K562 (cell line): ENCODE data around the gene PRDX1. TPM values are rescaled to one million over a fixed set of nuclear protein-coding genes. Genes with fewer than 3 reads are reported as not detected.

Experiments
- AFF1 ChIP-seq, 2 experiments: fragments of 450-650 bp; IDR thresholded peaks; 2 replicates each; pipeline ENCODE4 v1.6.1; 2018; ENCODE audit warnings: mild to moderate bottlenecking in 2 of 2, low read depth in 1 of 2; ENCODE audit not compliant: partially characterized antibody in 2 of 2
- CHAMP1 ChIP-seq: fragments of 450-650 bp; IDR thresholded peaks from 2 replicates; pipeline ENCODE4 v1.6.1; 2016; ENCODE audit warnings: mild to moderate bottlenecking
- CSDE1 ChIP-seq, 2 experiments: fragments of 450-650 bp; IDR thresholded peaks; 2 replicates each; pipeline ENCODE4 v1.6.1; 2016; ENCODE audit warnings: mild to moderate bottlenecking in 1 of 2
- HDAC8 ChIP-seq: fragments of 450-650 bp; IDR thresholded peaks from 2 replicates; pipeline ENCODE4 v1.6.1; 2016; ENCODE audit warnings: mild to moderate bottlenecking, missing genetic modification characterization, moderate library complexity, missing compliant biosample characterization
- HMBOX1 ChIP-seq: sonication (generic); IDR thresholded peaks from 2 replicates; pipeline ENCODE4 v1.6.1; 2016
- HMG20B ChIP-seq: fragments of 250-450 bp; sonication (Bioruptor Pico); IDR thresholded peaks from 2 replicates; pipeline ENCODE4 v1.5.0; 2021; ENCODE audit warnings: mild to moderate bottlenecking
- MED1 ChIP-seq: sonication (generic); formaldehyde crosslinking; IDR thresholded peaks from 2 replicates; pipeline ENCODE4 v1.8.1; 2023; ENCODE audit warnings: missing genetic modification reagents, borderline replicate concordance
- NELFE ChIP-seq: IDR thresholded peaks from 2 replicates; pipeline ENCODE4 v1.6.1; 2011; ENCODE audit warnings: mild to moderate bottlenecking; ENCODE audit not compliant: insufficient read depth, insufficient read length
- NRF1 ChIP-seq, 2 experiments: fragments of 450-650 bp; IDR thresholded peaks in 1 of 2; conservative IDR thresholded peaks in 1 of 2; 2 replicates each; pipeline ENCODE4 v1.6.1; 2014; ENCODE audit warnings: mild to moderate bottlenecking in 2 of 2
- PML ChIP-seq: IDR thresholded peaks from 2 replicates; pipeline ENCODE4 v1.6.1; 2012; ENCODE audit warnings: low read length, inconsistent platforms
- POLR2A ChIP-seq: fragments of 450-650 bp; conservative IDR thresholded peaks from 2 replicates; pipeline ENCODE4 v1.6.1; 2016
- POU5F1 ChIP-seq: fragments of 150-350 bp; IDR thresholded peaks from 2 replicates; pipeline ENCODE4 v1.6.1; 2014; ENCODE audit warnings: borderline replicate concordance, low read length, low read depth, mild to moderate bottlenecking; ENCODE audit not compliant: partially characterized antibody
- RAD51 ChIP-seq: fragments of 450-650 bp; IDR thresholded peaks from 2 replicates; pipeline ENCODE4 v1.7.1; 2016; ENCODE audit warnings: low read depth, mild to moderate bottlenecking, borderline replicate concordance
- TAF15 ChIP-seq: fragments of 200-400 bp; formaldehyde crosslinking; IDR thresholded peaks from 2 replicates; pipeline ENCODE4 v1.6.1; 2017; ENCODE audit warnings: mild to moderate bottlenecking, low read depth, low read length, moderate library complexity
- ZBTB7A ChIP-seq: IDR thresholded peaks from 2 replicates; pipeline ENCODE4 v1.6.1; 2011; ENCODE audit warnings: low read depth, mild to moderate bottlenecking, low read length, moderate library complexity, borderline replicate concordance; ENCODE audit not compliant: control insufficient read depth
- ZNF197 ChIP-seq: fragments of 200-800 bp; sonication (Bioruptor generic); IDR thresholded peaks from 2 replicates; pipeline ENCODE4 v1.6.1; 2016; ENCODE audit warnings: low read depth, missing genetic modification characterization, missing compliant biosample characterization
- ZNF280A ChIP-seq: fragments of 450-650 bp; IDR thresholded peaks from 2 replicates; pipeline ENCODE4 v1.6.1; 2018; ENCODE audit warnings: mild to moderate bottlenecking, low read depth; ENCODE audit not compliant: partially characterized antibody
- polyA plus RNA-seq, 8 experiments: library from polyadenylated mRNA; depleted of rRNA in 4 of 8; stranded (reverse) in 5 of 8; unstranded in 3 of 8; fragments of >200 nt; fragmentation: Nextera tagmentation in 2 of 8; fragmentation: Illumina TruSeq in 1 of 8; extraction: Ambion mirVana in 2 of 8; extraction: Trizol in 1 of 8; gene quantifications; 2 replicates each; pipeline versions ENCODE4 v1.2.1 to v1.2.3, GENCODE V29; 2011 to 2014; ENCODE audit warnings: inconsistent platforms in 1 of 8, missing spikeins in 1 of 8
- total RNA-seq, 7 experiments: library from RNA; depleted of rRNA in 6 of 7; stranded (reverse); fragments of >200 nt in 6 of 7; fragmentation: Illumina TruSeq in 2 of 7; extraction: Trizol in 2 of 7; gene quantifications; 2 replicates each; pipeline versions ENCODE4 v1.2.1 to v1.2.3, GENCODE V29; 2011 to 2021; ENCODE audit warnings: low replicate concordance in 1 of 7
- TF ChIP-seq, protein P1 (sequence below): fragments of 250-450 bp; sonication (Bioruptor Pico); IDR thresholded peaks from 2 replicates; pipeline ENCODE4 v1.8.0; 2021; ENCODE audit warnings: borderline replicate concordance, mild to moderate bottlenecking, moderate library complexity; ENCODE audit not compliant: poor library complexity, severe bottlenecking

Gene PRDX1
- total and polyA plus RNA-seq, 9 of the 15 experiments (the other 6 are each of a cell fraction or from before 2014, with no cell fraction given), result 748 to 2,388 (median 1,045) TPM

DNA sequence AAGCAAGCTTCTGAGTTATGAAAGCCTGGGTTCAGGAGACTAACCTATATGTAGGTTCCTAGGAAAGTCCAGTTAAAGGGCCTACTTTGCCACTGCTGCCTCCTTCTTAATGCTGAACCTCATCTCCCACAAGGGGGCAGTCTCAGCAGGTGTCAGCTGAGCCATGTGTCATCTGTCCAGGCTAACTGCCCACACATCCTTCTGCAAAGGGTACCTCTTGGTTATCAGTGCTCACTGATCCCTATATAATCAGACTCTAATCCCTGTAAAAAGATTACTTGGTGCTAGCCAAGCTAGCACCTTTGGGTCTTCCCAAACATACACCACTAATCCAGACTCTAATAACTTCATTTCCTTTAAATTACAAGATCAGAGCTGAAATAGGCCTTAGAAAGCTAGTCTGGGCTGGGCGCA is 9.0 kb downstream of the PRDX1 start (continued):
- TF ChIP-seq ZNF280A (no peak), ZBTB7A (no peak), HMG20B (CRISPR knock-in tag) (no peak), ZNF197 (CRISPR knock-in tag) (no peak), TAF15 (no peak), MED1 (CRISPR knock-in tag) (no peak), AFF1 (IDR thresholded peaks at IDR 0.05; ENCODE audit: low read depth in 1 of 2, partially characterized antibody in 2 of 2) (peak in 1 of 2 experiments; percentile 49), HDAC8 (tag) (no peak), POU5F1 (no peak), PML (no peak), POLR2A (no peak), CSDE1 (IDR thresholded peaks at IDR 0.05) (no peak), HMBOX1 (peak; percentile 77), RAD51 (no peak), NRF1 (conservative IDR thresholded peaks at IDR 0.05 in 1 of 2, IDR thresholded peaks at IDR 0.05 in 1 of 2) (no peak), NELFE (no peak), CHAMP1 (no peak)
- TF ChIP-seq, protein P1, sequence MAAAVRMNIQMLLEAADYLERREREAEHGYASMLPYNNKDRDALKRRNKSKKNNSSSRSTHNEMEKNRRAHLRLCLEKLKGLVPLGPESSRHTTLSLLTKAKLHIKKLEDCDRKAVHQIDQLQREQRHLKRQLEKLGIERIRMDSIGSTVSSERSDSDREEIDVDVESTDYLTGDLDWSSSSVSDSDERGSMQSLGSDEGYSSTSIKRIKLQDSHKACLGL (CRISPR knock-in tag), result no peak
